HG03442 (cell line): ENCODE measurements around the gene GPATCH1.
A peak's percentile ranks its signal among the peaks of the same experiment; 100 is the strongest.
"Not testable (repeated sequence)": the region's sequence is repeated elsewhere in the genome, so short reads cannot be mapped to it uniquely, and the experiment has no call there.

ENCODE experiments used
- ATAC-seq: cut with Tn5 transposase; IDR thresholded peaks from one replicate; pipeline ENCODE4 v1.9.1; 2021; ENCODE audit warnings: mild to moderate bottlenecking, moderate library complexity; ENCODE audit not compliant: unreplicated experiment

Gene GPATCH1, protein sequence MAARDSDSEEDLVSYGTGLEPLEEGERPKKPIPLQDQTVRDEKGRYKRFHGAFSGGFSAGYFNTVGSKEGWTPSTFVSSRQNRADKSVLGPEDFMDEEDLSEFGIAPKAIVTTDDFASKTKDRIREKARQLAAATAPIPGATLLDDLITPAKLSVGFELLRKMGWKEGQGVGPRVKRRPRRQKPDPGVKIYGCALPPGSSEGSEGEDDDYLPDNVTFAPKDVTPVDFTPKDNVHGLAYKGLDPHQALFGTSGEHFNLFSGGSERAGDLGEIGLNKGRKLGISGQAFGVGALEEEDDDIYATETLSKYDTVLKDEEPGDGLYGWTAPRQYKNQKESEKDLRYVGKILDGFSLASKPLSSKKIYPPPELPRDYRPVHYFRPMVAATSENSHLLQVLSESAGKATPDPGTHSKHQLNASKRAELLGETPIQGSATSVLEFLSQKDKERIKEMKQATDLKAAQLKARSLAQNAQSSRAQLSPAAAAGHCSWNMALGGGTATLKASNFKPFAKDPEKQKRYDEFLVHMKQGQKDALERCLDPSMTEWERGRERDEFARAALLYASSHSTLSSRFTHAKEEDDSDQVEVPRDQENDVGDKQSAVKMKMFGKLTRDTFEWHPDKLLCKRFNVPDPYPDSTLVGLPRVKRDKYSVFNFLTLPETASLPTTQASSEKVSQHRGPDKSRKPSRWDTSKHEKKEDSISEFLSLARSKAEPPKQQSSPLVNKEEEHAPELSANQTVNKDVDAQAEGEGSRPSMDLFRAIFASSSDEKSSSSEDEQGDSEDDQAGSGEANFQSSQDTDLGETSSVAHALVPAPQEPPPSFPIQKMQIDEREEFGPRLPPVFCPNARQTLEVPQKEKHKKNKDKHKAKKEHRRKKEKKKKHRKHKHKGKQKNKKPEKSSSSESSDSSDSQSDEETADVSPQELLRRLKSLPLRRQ

DNA sequence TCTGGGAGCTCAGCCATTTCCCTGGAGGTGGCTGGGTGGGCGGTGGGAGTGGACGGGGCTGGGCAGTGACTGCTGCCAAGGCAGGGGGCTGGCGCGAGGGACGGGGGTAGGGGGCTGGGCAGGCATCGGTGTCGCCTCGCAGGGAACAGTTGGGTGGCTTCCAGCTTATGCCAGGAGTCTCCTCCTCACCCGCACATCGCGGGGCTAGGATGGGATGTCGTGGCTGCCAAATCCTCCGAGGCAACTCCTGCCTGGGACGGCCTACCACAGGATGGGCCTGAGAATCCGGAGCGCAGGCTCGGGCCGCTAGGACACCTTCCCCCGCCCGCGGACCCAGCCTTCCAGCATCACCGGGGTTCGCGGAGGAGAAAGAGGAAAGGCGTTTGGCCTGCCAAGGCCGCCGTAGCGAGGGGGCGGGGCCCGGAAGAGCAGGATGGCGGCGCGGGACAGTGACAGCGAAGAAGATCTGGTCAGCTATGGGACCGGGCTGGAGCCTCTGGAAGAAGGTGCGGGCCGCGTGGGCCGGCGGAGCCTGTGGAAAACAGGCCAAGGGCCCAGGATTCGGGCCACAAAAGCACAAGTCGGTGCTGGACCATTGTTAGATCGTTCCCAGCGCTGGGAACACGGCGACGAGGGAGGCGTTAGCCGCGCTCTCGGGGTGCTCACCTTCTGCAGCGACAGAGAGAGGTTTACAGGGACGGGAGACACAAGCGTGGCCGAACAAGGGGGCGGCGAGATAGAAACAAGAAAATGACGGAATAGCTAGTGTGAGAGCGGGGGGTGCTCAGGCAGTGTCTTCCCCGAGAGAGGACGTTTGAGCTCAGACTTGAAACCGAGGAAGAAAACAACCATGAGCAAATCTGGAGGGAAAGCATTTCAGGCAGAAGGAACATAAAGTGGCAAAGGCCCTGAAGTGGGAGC lies at the start of gene GPATCH1:
Gene GPATCH1, plus strand, starts transcription at position 421 of the 921 bp plus-strand sequence. Its CDS starts 13 bp downstream, at position 434.
- peak; percentile 88 for ATAC-seq

DNA sequence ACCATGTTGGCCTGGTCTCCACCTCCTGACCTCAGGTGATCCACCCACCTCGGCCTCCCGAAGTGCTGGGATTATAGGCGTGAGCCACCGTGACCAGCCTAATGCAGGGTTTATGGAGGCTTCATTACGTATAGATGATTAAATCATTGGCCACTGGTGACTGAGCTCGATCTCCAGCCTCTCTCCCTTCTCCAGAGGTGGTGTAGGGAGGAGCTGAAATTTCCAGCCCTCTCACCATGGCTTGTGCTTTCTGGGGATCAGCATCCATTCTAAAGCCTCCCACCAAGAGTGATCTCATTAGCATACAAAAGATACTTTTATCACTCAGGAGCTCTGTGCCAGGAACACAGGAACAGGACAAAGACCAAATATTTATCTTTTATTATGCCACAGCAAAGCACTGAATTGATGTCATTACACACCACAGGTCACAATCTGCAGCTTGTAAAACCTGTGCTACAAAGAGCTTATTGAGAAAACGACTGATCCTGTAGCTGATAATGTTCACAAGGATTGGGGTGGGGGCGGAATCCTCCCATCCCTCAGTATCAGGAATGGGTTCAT lies 48.7 kb upstream of the GPATCH1 start:
- ATAC-seq = no peak

DNA sequence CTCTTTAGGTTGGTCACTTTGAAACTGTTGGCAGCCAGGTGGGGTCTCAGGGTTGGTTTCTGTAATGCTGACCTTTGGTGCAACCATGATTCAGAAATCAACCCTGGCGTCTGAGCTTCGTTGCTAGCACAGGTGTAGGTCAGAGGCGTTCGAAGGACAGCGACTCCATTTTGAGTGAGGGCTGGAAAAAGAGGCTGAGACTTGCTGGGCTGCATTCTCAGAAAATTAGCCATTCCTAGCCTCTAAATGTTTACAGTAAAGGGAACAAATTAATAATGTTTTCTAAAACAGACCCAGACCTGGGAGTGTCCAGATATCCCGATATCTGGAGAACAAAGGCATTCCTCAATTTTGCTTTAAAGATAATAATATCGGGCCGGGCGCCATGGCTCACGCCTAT lies 45.5 kb upstream of the GPATCH1 start:
- ATAC-seq = no peak

DNA sequence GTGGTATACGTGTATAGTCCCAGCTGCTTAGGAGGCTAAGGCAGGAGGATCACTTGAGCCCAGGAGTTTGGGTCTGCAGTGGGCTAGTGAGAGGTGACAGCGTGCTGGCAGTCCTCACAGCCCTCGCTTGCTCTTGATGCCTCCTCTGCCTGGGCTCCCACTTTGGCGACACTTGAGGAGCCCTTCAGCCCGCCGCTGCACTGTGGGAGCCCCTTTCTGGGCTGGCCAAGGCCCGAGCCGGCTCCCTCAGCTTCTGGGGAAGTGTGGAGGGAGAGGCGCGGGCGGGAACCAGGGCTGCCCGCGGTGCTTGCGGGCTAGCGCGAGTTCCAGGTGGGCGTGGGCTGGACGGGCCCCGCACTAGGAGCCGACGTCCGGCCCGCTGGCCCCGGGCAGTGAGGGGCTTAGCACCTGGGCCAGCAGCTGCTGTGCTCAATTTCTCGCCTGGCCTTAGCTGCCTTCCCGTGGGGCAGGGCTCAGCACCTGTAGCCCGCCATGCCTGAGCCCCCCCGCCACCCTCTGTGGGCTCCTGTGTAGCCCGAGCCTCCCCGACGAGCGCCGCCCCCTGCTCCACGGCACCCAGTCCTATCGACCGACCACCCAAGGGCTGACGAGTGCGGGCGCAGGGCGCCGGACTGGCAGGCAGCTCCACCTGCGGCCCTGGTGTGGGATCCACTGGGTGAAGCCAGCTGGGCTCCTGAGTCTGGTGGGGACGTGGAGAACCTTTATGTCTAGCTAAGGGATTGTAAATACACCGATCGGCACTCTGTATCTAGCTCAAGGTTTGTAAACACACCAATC lies 44.4 kb upstream of the GPATCH1 start:
- ATAC-seq = not testable (repeated sequence)

DNA sequence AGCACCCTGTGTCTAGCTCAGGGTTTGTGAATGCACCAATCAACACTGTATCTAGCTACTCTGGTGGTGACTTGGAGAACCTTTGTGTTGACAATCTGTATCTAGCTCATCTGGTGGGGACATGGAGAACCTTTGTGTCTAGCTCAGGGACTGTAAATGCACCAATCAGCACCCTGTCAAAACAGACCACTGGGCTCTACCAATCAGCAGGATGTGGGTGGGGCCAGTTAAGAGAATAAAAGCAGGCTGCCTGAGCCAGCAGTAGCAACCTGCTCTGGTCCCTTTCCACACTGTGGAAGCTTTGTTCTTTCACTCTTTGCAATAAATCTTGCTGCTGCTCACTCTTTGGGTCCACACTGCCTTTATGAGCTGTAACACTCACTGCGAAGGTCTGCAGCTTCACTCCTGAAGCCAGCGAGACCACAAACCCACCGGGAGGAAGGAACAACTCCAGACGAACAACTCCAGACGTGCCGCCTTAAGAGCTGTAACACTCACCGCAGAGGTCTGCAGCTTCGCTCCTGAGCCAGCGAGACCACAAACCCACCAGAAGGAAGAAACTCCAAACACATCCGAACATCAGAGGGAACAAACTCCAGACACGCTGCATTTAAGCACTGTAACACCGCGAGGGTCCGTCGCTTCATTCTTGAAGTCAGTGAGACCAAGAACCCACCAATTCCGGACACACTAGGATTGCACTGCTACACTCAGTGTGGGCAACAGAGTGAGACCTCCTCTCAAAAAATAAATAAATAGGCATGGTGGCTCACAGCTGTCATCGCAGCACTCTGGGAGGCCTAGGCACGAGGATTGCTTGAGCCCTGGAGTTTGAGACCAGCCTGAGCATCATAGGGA lies 43.6 kb upstream of the GPATCH1 start:
- not testable (repeated sequence) for ATAC-seq

DNA sequence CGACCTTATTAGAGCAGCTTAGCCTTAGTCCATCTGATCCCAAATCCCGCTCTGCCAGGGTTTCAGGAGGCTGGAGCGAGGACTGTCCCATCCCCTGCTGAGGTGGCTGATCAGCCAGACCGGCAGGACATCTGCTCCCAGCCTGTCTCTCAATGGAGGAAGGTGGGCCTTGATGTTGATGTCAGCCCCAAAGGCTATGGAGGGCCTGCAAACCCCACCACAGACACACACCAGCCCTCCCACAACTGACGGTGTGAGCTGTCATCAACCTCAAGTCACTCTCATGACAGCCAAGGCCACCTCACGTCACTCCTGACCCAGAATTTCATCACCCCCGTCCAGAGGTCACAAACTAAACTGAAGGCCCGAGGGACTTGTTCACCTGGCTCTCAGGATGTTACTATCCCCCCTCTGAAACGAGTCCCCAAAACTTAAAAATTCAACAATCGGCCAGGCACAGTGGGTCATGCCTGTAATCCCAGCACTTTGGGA lies 41.8 kb upstream of the GPATCH1 start:
- no peak for ATAC-seq

DNA sequence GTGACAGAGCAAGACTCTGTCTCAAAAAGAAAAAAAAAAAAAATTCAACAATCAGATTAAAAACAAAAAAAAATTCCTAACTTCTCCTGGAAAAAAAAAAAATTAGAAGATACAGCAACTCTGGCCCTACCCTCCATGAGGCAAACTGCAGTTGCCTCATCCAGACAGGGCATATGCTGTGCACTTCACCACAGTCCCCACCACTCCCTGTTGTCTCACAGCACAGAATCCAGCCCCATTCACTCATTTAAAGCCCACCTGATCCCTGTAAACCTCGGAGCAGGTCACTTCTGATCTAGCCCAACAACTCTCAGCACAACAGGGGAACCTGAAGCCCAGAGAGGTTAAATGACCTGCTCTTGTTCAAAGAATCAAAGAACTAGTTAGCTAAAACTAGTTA lies 41.2 kb upstream of the GPATCH1 start:
- no peak for ATAC-seq

DNA sequence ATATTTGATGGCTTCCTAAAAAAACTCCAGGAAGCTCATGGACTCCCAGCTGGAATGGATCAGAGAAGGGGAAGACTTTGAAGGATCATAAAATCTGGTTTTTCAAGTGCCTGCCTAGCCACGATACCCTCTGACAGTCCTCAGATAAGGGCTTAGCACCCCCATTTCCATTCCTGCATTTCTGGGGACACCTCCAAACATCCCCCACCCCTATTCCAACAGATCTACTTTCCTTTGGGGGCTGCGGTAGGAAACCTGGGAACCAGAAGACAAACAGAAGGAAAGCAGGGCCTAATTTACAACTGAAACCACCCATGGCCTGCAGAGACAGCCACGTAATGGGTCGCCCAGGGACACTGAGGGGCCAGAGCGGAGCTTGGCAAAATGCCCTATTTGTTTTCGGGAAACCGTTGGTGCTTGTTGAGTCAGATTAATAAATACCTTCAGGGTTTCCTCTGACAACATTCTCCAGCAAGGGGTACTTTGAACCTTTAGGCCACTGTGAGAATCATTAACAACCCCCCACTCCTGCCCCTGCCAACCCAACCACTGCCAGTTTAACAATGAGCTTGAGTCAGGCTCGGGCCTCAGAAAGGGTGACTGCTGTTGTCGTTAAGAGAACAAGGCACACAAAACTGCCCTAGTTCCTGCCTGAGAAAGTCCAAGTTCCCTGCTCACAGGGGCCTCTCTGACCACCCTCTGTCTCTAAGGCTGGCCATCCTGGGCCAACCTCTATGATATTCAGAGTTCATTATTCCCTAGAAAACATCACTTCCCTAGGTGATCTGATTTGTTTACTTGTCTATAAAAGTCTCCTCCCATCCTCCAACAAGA lies 39.8 kb upstream of the GPATCH1 start:
- no peak for ATAC-seq

DNA sequence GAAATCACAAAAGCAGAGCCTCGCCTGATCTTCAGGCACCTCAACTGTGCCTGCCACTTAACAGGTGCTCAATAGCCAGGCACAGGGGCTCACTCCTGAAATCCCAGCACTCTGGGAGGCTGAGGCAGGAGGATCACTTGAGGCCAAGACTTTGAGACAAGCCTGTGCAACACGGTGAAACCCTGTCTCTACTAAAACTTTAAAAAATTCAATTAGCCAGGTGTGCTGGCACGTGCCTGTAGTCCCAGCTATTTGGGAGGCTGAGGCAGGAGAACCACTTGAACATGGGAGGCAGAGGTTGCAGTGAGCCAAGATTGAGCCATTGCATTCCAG lies 39.2 kb upstream of the GPATCH1 start:
- not testable (repeated sequence) for ATAC-seq

DNA sequence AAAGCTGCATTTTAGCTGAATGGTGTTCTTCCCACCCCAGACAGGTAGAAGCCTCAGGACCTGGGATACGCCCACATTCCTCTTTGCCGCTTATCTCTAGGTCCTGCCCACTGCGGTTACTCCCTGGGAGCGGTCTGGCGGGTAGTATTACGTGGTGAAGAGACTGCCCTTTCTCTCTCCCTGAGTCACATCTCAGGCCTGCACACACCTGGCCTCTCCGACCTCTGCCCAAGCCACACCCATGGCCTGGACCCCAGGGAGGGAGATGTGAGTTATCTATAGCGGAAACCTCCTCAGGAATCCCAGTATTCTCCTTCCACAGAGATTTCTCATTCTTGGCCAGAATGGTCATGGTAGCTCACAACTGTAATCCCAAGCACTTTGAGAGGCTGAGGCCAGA lies 33.6 kb upstream of the GPATCH1 start:
- no peak for ATAC-seq

DNA sequence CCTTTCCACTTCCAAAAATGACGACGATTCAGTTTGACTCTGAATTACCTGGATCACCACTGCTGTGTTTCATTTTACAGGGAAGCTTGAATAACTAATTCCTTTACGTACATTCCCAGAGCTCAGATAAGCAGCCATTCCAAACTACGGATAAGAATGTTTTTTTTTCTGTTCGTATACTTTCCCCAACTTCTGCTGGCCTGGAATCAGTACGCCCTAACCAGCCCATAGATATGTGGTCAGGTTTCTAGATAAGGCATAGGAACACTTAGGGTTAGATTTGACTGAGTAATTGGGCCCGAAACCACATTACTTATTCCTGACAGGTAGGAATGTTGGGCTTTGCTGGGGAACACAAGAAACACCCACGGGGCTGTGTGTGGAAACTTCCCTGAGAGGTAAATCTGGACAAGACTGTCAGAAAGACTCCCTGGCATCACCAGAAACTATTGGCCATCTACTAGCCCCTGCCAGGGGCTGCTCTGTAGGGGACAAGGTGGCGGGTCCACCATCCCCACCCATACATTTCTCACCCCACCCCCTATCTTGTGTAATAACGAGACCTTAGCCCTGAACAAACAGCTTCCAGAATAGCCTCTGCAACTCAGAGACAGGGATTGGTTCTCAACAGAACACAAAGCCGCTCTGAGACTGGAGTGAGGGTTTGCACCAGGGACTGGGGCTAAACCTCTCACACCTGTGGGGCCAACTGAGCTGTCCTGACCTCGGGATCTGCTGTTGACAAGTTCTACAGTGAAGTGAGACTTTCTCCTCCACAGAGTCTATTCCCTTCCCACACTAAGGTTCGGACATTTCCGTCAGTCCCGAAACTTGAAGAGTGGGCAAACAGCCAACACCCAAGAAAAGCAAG lies 31.9 kb upstream of the GPATCH1 start:
- ATAC-seq = no peak

DNA sequence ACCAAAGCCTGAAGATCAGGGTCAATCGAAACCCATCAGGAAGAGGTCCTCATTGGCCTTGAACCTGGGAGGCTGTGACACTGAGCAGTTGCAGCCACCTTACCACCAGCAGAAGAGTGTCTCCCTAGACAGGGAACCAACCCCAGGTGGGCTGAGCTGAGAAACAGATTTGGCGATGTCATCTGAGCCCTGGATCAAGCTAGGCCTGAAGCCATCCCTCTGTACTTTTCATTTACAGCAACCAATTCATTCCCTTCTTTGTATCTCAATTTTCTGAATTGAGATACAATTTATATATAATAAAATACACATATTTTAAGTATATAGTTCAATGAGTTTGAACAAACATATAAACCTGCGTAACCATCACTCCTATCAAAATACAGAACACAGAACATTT lies 30.9 kb upstream of the GPATCH1 start:
- ATAC-seq = no peak

DNA sequence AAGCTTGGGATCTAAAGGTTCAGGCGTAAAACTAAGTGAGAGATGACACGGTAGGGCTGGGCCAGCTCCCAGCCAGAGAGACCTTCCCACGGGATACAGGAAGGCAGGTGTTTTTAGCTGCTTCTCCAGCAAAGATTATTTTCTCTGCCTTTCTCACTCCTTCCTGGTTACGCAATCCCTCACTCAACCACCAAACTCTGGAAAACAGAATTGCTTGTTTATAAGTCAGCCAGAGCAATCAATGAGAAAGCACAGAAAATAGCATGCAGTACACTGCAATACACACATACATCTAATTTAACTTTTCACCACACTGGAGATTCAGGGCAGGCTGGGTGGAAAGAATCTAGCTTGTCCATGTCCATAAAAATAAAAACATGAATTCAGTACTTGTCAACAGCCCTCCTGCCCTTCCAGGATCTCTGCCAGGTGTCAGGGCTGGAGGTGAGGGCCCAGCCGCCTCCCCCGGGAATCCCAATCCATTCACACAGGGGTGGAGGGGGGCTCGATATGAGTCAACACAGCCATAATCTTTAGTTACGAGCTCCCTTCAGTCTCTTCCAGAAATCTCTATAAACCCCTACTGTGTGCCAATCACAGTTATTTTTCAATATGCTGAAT lies 28.5 kb upstream of the GPATCH1 start:
- ATAC-seq = no peak

DNA sequence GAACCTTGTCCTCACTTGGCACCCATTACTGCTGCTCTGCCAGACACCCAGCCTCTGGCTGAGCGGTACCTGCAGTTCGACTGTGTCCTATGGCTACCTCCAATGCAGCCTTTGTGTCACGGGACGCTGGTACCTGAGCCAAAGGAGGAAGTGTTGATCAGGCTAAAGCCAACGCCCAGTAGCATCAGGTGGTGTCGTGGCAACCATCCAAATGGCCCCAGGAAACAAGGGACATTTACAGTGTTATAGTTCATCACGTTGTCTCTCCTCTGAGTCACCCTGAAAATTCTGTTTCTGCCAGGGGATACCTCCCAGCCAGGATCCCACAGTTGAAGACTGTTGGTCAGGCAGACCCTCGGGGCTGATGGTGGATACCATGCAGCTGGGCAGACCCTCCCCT lies 26.4 kb upstream of the GPATCH1 start:
- no peak for ATAC-seq

DNA sequence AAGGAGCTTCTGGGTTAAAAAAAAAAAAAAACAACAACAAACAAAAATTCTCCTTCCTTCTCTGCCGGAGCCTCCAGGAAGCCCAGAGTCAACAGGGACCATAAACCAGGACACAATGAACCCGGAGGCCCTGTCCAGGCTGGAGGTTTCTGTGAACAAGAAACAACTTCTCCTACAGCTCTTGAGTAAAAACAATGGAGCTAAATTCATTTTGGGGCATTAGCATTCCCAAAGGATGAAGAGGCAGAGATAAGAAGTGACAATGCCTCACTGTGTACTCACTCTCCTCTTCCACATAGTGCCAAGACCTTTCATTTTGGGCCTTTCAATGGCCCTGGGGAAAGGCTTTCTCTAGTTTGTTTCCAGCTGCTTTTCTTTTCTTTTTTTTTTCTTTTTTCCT lies 25.3 kb upstream of the GPATCH1 start:
- no peak for ATAC-seq

DNA sequence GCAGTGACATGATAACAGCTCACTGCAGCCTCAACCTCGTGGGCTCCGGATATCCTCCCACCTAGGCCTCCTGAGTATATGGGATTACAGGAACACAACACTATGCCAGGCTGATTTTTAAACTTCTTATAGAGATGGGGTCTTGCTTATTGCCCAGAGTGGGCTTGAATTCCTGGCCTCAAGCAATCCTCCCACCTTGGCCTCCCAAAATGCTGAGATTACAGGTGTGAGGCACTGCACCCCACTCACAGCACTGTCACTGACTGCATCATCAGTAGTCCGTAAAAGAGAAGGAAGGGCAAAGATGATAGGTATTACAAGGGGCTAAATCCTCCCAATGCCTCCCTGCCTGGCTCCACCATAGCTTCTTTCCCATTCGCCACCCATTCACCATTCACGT lies 20.4 kb upstream of the GPATCH1 start:
- no peak for ATAC-seq
